SU-DHL-6 (cell line): ENCODE data around the gene C5orf22.

Source experiments
- H2AFZ ChIP-seq: fragments of 200-600 bp; sonication (generic); 2 replicates; pipeline ENCODE4 v1.6.1; 2014; ENCODE audit warnings: low read depth, mild to moderate bottlenecking, moderate library complexity, mixed read lengths, antibody characterized with exemption, low read length; ENCODE audit not compliant: severe bottlenecking
- H3F3A ChIP-seq: fragments of 200-600 bp; shearing (Covaris generic); 2 replicates; pipeline ENCODE4 v1.6.0; 2016; ENCODE audit warnings: antibody characterized with exemption, mild to moderate bottlenecking; ENCODE audit not compliant: insufficient read depth
- H3K27ac ChIP-seq: fragments of 200-600 bp; sonication (generic); 2 replicates; pipeline ENCODE4 v1.5.1; 2016; ENCODE audit warnings: low read depth, mild to moderate bottlenecking, low read length, moderate library complexity, mixed read lengths
- H3K27me3 ChIP-seq: fragments of 200-600 bp; sonication (generic), shearing (Covaris generic); 2 replicates; pipeline ENCODE4 v1.6.0; 2014; ENCODE audit warnings: mild to moderate bottlenecking, low read length
- H3K36me3 ChIP-seq: fragments of 200-600 bp; sonication (generic); 2 replicates; pipeline ENCODE4 v1.6.1; 2014; ENCODE audit warnings: mild to moderate bottlenecking, low read length, mixed read lengths
- H3K4me2 ChIP-seq: fragments of 300-600, 200-600 bp; shearing (Covaris generic), sonication (generic); 2 replicates; pipeline ENCODE4 v1.6.0; 2014; ENCODE audit warnings: low read length, low read depth, mild to moderate bottlenecking; ENCODE audit not compliant: poor library complexity, severe bottlenecking
- H3K4me3 ChIP-seq: fragments of 200-600 bp; sonication (generic); 2 replicates; pipeline ENCODE4 v1.5.1; 2014; ENCODE audit warnings: antibody characterized with exemption, low read length, mild to moderate bottlenecking, mixed read lengths; ENCODE audit not compliant: insufficient read depth, poor library complexity, severe bottlenecking
- H3K79me2 ChIP-seq: fragments of 200-600 bp; sonication (generic); 2 replicates; pipeline ENCODE4 v1.6.1; 2014; ENCODE audit warnings: mild to moderate bottlenecking, low read length, moderate library complexity; ENCODE audit not compliant: insufficient read depth
- H3K9ac ChIP-seq: fragments of 200-600 bp; sonication (generic); 2 replicates; pipeline ENCODE4 v1.7.0; 2014; ENCODE audit warnings: mild to moderate bottlenecking, low read length
- H3K9me2 ChIP-seq: fragments of 200-600 bp; sonication (generic); replicated peaks from 2 replicates; pipeline ENCODE4 v1.6.1; 2014; ENCODE audit warnings: low read length; ENCODE audit not compliant: insufficient read depth
- H3K9me3 ChIP-seq: fragments of 200-600 bp; sonication (generic); 2 replicates; pipeline ENCODE4 v1.6.1; 2014; ENCODE audit warnings: low read length, mixed read lengths; ENCODE audit not compliant: insufficient read depth
- H4K20me1 ChIP-seq: fragments of 200-600 bp; sonication (generic); 2 replicates; pipeline ENCODE4 v1.6.1; 2014; ENCODE audit warnings: low read depth, mild to moderate bottlenecking, antibody characterized with exemption, low read length, moderate library complexity, mixed read lengths
- EZH2phosphoT487 ChIP-seq: fragments of 200-600 bp; sonication (generic), shearing (Covaris generic); conservative IDR thresholded peaks from 2 replicates; pipeline ENCODE4 v1.6.1; 2018; ENCODE audit warnings: mild to moderate bottlenecking, antibody characterized with exemption, low read length, moderate library complexity, mixed read lengths
- TF ChIP-seq, protein P1 (sequence below): fragments of 200-600 bp; sonication (generic); IDR thresholded peaks from one replicate; pipeline ENCODE4 v1.5.1; 2017; ENCODE audit warnings: antibody characterized with exemption, mild to moderate bottlenecking, low read length, moderate library complexity; ENCODE audit not compliant: insufficient read depth, poor library complexity, severe bottlenecking

Gene C5orf22

DNA sequence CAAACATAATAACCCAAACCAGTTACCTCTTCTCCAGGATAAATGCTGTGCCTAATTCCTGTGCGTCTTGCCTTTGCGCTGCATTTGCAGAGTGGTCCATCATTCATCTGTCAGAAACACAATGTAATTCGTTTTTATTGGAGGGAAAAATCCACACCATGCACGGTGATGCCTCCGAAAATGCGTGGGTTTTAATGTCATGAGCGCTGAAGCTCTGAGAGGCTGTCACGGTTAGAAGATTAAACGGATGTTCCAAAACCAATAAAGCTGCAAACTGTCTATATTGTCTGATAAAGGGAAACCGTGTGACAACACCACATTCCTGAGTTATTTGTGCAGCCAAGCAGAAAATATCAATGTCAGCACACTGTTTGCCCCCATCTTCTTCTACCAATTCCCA lies 27.6 kb upstream of the C5orf22 start:
- H3K9me2 ChIP-seq: no peaks in the 10 kb centered on the region
- H3K27ac ChIP-seq: no peak overlapping the region
- H3K27me3 ChIP-seq: no peaks in the 10 kb centered on the region
- no peaks in the 10 kb centered on the region for H3K9me3 ChIP-seq
- H4K20me1 ChIP-seq: no peaks in the 10 kb centered on the region
- TF ChIP-seq, protein P1, sequence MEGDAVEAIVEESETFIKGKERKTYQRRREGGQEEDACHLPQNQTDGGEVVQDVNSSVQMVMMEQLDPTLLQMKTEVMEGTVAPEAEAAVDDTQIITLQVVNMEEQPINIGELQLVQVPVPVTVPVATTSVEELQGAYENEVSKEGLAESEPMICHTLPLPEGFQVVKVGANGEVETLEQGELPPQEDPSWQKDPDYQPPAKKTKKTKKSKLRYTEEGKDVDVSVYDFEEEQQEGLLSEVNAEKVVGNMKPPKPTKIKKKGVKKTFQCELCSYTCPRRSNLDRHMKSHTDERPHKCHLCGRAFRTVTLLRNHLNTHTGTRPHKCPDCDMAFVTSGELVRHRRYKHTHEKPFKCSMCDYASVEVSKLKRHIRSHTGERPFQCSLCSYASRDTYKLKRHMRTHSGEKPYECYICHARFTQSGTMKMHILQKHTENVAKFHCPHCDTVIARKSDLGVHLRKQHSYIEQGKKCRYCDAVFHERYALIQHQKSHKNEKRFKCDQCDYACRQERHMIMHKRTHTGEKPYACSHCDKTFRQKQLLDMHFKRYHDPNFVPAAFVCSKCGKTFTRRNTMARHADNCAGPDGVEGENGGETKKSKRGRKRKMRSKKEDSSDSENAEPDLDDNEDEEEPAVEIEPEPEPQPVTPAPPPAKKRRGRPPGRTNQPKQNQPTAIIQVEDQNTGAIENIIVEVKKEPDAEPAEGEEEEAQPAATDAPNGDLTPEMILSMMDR: no peak
- TF ChIP-seq EZH2phosphoT487: no peak
- no peak overlapping the region for H3K9ac ChIP-seq
- H3K4me3 ChIP-seq: no peak overlapping the region
- H3K36me3 ChIP-seq: peaks cover 24% of the 10 kb centered on the region
- H3K79me2 ChIP-seq: no peaks in the 10 kb centered on the region
- H3K4me2 ChIP-seq: no peak overlapping the region
- H3F3A ChIP-seq: no peaks in the 10 kb centered on the region
- H2AFZ ChIP-seq: no peak overlapping the region

DNA sequence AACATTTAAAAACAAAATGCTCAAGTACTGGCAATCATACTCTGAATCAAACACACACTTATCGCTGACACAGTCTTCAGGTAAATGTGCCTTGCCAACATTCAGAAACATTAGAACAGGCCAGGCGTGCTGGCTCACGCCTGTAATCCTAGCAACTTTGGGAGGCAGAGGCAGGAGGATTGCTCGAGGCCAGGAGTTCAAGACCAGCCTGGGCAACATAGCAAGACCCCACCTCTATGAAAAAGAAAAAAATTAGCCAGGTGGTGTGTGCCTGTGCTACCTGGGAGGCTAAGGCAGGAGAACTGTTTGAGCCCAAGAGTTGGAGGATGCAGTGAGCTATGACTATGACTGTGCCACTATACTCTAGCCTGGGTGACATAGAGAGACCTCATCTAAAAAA lies 20.8 kb upstream of the C5orf22 start:
- H4K20me1 ChIP-seq: no peaks in the 10 kb centered on the region; the same call in 1 of the 2 replicates
- no peak overlapping the region for H3K27ac ChIP-seq
- H3K4me2 ChIP-seq: no peak overlapping the region
- peaks cover 3% of the 10 kb centered on the region; the same call in 1 of the 2 replicates for H3K79me2 ChIP-seq
- no peaks in the 10 kb centered on the region for H3K9me3 ChIP-seq
- no peaks in the 10 kb centered on the region for H3K27me3 ChIP-seq
- H3K9me2 ChIP-seq: no peaks in the 10 kb centered on the region
- no peak for TF ChIP-seq EZH2phosphoT487
- no peak overlapping the region for H2AFZ ChIP-seq
- H3K9ac ChIP-seq: no peak overlapping the region
- H3K4me3 ChIP-seq: no peak overlapping the region
- peaks cover 28% of the 10 kb centered on the region for H3K36me3 ChIP-seq
- no peaks in the 10 kb centered on the region for H3F3A ChIP-seq

DNA sequence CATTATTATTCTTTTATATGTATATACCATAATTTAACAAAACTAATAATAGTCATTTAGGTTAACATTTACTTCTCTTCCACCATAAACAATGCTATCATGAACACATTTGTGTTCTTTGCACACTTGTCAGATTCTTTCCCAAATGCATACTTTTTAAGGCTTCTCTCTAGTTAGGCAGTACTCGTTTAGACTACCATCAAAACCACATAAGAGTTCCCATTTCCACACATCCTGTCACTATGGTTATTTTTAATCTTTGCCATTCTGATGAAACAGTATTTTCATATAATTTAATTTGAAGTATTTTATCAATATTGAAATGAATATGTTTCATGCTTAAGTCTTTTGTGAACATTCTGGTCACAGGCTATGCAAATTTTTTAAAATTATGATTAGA lies 15.3 kb upstream of the C5orf22 start:
- peaks cover 30% of the 10 kb centered on the region; the same call in 1 of the 2 replicates for H3K36me3 ChIP-seq
- TF ChIP-seq, protein P1: no peak
- TF ChIP-seq EZH2phosphoT487: no peak
- no peak overlapping the region for H3K4me2 ChIP-seq

DNA sequence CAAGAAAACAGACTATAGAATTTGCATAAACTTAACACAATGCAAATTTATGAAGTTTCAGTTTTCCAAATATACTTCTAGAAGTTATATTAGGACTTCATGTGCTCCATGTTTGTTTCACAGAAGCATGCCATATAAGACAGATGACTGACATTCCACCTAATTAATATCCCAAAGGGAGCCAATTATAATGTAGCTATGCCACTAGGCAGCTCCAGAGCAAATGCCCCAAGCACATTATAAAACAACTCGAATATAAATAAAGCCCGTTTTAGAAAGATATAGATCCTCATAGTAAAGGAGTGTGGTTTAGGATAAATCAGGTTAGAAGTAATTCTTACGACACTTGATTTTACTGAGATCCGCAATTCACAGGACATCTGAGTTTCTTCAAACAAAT lies 9.1 kb upstream of the C5orf22 start:
- Histone ChIP-seq H3K4me2 (no peak overlapping the region), H3K79me2 (peaks cover 21% of the 10 kb centered on the region), H4K20me1 (no peaks in the 10 kb centered on the region), H3K27me3 (no peaks in the 10 kb centered on the region), H3K9me3 (no peaks in the 10 kb centered on the region), H3K36me3 (peaks cover 32% of the 10 kb centered on the region), H3K4me3 (no peak overlapping the region), H2AFZ (no peak overlapping the region), H3K27ac (no peak overlapping the region), H3K9me2 (no peaks in the 10 kb centered on the region), H3F3A (no peaks in the 10 kb centered on the region), H3K9ac (no peak overlapping the region)
- TF ChIP-seq, protein P1: no peak

More for the DNA sequence above, 15.3 kb upstream of the C5orf22 start:
- H4K20me1 ChIP-seq: no peaks in the 10 kb centered on the region; the same call in none of the 2 replicates
- peaks cover 5% of the 10 kb centered on the region for H3K79me2 ChIP-seq
- no peaks in the 10 kb centered on the region for H3K9me2 ChIP-seq
- no peak overlapping the region for H3K4me3 ChIP-seq
- H3K27ac ChIP-seq: no peak overlapping the region
- H3K27me3 ChIP-seq: no peaks in the 10 kb centered on the region
- H3K9ac ChIP-seq: no peak overlapping the region
- H2AFZ ChIP-seq: no peak overlapping the region
- H3K9me3 ChIP-seq: no peaks in the 10 kb centered on the region
- no peaks in the 10 kb centered on the region; the same call in 1 of the 2 replicates for H3F3A ChIP-seq
